ENCODE results near the gene BCAR1. TPM values are rescaled to one million over a fixed set of nuclear protein-coding genes. Genes with fewer than 3 reads are reported as not detected.
"Not testable (repeated sequence)": the region's sequence is repeated elsewhere in the genome, so short reads cannot be mapped to it uniquely, and the experiment has no call there.

The BCAR1 gene
- polyA plus RNA-seq, 1 donor (not counting 4 experiments of a cell fraction or from before 2014, with no cell fraction given), result 17.8 TPM

DNA sequence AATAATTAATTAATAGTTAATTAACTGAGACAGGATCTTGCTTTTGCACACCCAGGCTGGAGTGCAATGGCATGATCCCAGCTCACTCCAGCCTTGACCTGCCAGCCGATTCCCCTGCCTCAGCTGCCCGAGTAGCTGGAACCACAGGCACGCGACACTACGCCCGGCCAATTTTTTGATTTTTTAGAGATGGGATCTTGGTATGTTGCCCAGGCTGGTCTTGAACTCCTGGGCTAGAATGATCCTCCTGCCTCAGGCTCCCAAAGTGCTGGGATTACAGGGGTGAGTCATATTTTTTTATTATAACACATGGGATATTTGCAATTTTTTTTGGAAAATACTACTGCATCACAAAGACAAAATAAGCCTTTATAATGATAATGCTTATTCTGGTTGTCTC, 30.4 kb upstream of the BCAR1 start:
- Histone ChIP-seq H3K27me3 (ENCODE audit: control insufficient read depth, extremely low read depth, insufficient read depth, low read length) (no peaks in the 10 kb centered on the region), H3K4me2 (ENCODE audit: control insufficient read depth, extremely low read depth, insufficient read depth, low read depth, low read length) (no peak overlapping the region), H3K27ac (ENCODE audit: control insufficient read depth, insufficient read depth, low read length) (no peak overlapping the region), H3K36me3 (ENCODE audit: control insufficient read depth in 2 of 2, extremely low read depth in 1 of 2, insufficient read depth in 2 of 2, low read length in 2 of 2) (no peaks in the 10 kb centered on the region), H3K9me1 (ENCODE audit: control insufficient read depth, extremely low read depth, insufficient read depth, low read length) (no peaks in the 10 kb centered on the region), H3K4me3 (ENCODE audit: control insufficient read depth in 2 of 3, extremely low read depth in 1 of 3, insufficient read depth in 2 of 3, low read depth in 1 of 3, low read length in 3 of 3) (no peak overlapping the region), H3K9me3 (ENCODE audit: control insufficient read depth, low read depth, low read length) (no peaks in the 10 kb centered on the region), H3K9ac (ENCODE audit: control insufficient read depth, extremely low read depth, insufficient read depth, low read length) (no peak overlapping the region), H2AFZ (ENCODE audit: control insufficient read depth, low read length) (no peak overlapping the region), H4K20me1 (ENCODE audit: control insufficient read depth, extremely low read depth, insufficient read depth, low read length) (no peaks in the 10 kb centered on the region), H3K79me2 (ENCODE audit: control insufficient read depth, insufficient read depth, low read length) (no peaks in the 10 kb centered on the region), H3K4me1 (ENCODE audit: control insufficient read depth, extremely low read depth, insufficient read depth, low read length) (peaks cover 37% of the 10 kb centered on the region)
- no peak for DNase-seq (ENCODE audit: low read depth, low spot score)
- FAIRE-seq, result no peak
- dilution Hi-C loops (cut with MboI; ENCODE audit: extremely low pct_ligation_motif_present, low sequenced_read_pairs), result no loop called here
- no peak for TF ChIP-seq EZH2 (IDR thresholded peaks at IDR 0.05; ENCODE audit: low read length)
- TF ChIP-seq, protein P1, sequence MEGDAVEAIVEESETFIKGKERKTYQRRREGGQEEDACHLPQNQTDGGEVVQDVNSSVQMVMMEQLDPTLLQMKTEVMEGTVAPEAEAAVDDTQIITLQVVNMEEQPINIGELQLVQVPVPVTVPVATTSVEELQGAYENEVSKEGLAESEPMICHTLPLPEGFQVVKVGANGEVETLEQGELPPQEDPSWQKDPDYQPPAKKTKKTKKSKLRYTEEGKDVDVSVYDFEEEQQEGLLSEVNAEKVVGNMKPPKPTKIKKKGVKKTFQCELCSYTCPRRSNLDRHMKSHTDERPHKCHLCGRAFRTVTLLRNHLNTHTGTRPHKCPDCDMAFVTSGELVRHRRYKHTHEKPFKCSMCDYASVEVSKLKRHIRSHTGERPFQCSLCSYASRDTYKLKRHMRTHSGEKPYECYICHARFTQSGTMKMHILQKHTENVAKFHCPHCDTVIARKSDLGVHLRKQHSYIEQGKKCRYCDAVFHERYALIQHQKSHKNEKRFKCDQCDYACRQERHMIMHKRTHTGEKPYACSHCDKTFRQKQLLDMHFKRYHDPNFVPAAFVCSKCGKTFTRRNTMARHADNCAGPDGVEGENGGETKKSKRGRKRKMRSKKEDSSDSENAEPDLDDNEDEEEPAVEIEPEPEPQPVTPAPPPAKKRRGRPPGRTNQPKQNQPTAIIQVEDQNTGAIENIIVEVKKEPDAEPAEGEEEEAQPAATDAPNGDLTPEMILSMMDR (optimal IDR thresholded peaks at IDR 0.05 in 1 of 3, IDR thresholded peaks at IDR 0.05 in 1 of 3, conservative IDR thresholded peaks at IDR 0.05 in 1 of 3; ENCODE audit: extremely low read depth in 1 of 3, insufficient read depth in 2 of 3, low read length in 3 of 3), result no peak

DNA sequence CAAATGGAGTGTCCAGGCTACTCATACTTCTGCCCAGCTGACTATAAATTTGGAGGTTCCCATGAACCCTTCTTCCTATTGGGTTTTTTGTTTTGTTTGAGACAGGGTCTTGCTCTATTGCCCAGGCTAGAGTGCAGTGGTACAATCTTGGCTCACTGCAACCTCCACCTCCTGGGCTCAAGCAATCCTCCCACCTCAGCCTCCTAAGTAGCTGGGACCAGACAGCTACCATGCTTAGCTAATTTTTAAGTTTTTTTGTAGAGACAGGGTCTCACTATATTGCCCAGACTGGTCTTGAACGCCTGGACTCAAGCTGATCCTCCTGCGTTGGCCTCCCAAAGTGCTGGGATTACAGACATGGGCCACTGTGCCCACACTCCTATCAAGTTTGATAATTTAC, 29.6 kb upstream of the BCAR1 start:
- H3K4me3 ChIP-seq (ENCODE audit: control insufficient read depth in 2 of 3, extremely low read depth in 1 of 3, insufficient read depth in 2 of 3, low read depth in 1 of 3, low read length in 3 of 3); dilution Hi-C loops (cut with MboI; ENCODE audit: extremely low pct_ligation_motif_present, low sequenced_read_pairs); H3K36me3 ChIP-seq (ENCODE audit: control insufficient read depth in 2 of 2, extremely low read depth in 1 of 2, insufficient read depth in 2 of 2, low read length in 2 of 2); H3K9me1 ChIP-seq (ENCODE audit: control insufficient read depth, extremely low read depth, insufficient read depth, low read length); DNase-seq (ENCODE audit: low read depth, low spot score); H3K27me3 ChIP-seq (ENCODE audit: control insufficient read depth, extremely low read depth, insufficient read depth, low read length); H3K79me2 ChIP-seq (ENCODE audit: control insufficient read depth, insufficient read depth, low read length); H4K20me1 ChIP-seq (ENCODE audit: control insufficient read depth, extremely low read depth, insufficient read depth, low read length); H3K4me2 ChIP-seq (ENCODE audit: control insufficient read depth, extremely low read depth, insufficient read depth, low read depth, low read length); H3K9me3 ChIP-seq (ENCODE audit: control insufficient read depth, low read depth, low read length); FAIRE-seq; H2AFZ ChIP-seq (ENCODE audit: control insufficient read depth, low read length); H3K9ac ChIP-seq (ENCODE audit: control insufficient read depth, extremely low read depth, insufficient read depth, low read length); H3K27ac ChIP-seq (ENCODE audit: control insufficient read depth, insufficient read depth, low read length): not testable (repeated sequence)
- peaks cover 37% of the 10 kb centered on the region for H3K4me1 ChIP-seq (ENCODE audit: control insufficient read depth, extremely low read depth, insufficient read depth, low read length)

DNA sequence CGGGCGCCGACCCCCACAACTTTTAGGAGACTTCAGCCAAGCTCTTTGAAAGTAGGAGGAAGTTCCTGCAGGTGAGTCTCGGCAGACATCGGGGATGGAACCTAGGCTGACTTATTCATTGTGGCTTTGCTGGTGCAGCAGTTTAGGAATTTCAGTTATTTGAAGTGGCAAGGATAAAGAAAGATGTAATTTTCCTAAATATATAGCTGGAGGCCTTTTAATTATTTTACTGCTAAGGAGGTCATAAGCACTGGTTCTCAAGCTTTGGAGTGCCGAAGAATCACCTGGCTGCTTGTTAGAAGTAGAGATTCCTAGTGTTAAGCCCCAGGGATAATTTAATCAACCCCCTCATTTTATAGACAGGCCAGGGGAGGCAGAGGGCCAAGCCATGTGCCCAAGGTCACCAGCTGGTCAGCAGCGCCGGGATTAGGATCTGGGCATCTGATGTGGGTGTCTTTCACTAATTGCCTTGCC, 28.9 kb upstream of the BCAR1 start:
- Histone ChIP-seq H3K36me3 (ENCODE audit: control insufficient read depth in 2 of 2, extremely low read depth in 1 of 2, insufficient read depth in 2 of 2, low read length in 2 of 2) (no peaks in the 10 kb centered on the region), H3K79me2 (ENCODE audit: control insufficient read depth, insufficient read depth, low read length) (no peaks in the 10 kb centered on the region), H3K4me3 (ENCODE audit: control insufficient read depth in 2 of 3, extremely low read depth in 1 of 3, insufficient read depth in 2 of 3, low read depth in 1 of 3, low read length in 3 of 3) (no peak overlapping the region), H3K9ac (ENCODE audit: control insufficient read depth, extremely low read depth, insufficient read depth, low read length) (no peak overlapping the region), H3K4me1 (ENCODE audit: control insufficient read depth, extremely low read depth, insufficient read depth, low read length) (peaks cover 37% of the 10 kb centered on the region), H4K20me1 (ENCODE audit: control insufficient read depth, extremely low read depth, insufficient read depth, low read length) (no peaks in the 10 kb centered on the region), H3K9me1 (ENCODE audit: control insufficient read depth, extremely low read depth, insufficient read depth, low read length) (no peaks in the 10 kb centered on the region), H3K27me3 (ENCODE audit: control insufficient read depth, extremely low read depth, insufficient read depth, low read length) (no peaks in the 10 kb centered on the region), H3K9me3 (ENCODE audit: control insufficient read depth, low read depth, low read length) (no peaks in the 10 kb centered on the region), H3K27ac (ENCODE audit: control insufficient read depth, insufficient read depth, low read length) (peak overlapping the region; percentile 9), H3K4me2 (ENCODE audit: control insufficient read depth, extremely low read depth, insufficient read depth, low read depth, low read length) (peak overlapping the region; percentile 51), H2AFZ (ENCODE audit: control insufficient read depth, low read length) (no peak overlapping the region)
- dilution Hi-C loops (cut with MboI; ENCODE audit: extremely low pct_ligation_motif_present, low sequenced_read_pairs), result no loop called here
- TF ChIP-seq, protein P1 (optimal IDR thresholded peaks at IDR 0.05 in 1 of 3, IDR thresholded peaks at IDR 0.05 in 1 of 3, conservative IDR thresholded peaks at IDR 0.05 in 1 of 3; ENCODE audit: extremely low read depth in 1 of 3, insufficient read depth in 2 of 3, low read length in 3 of 3), result no peak
- no peak for TF ChIP-seq EZH2 (IDR thresholded peaks at IDR 0.05; ENCODE audit: low read length)
- DNase-seq (ENCODE audit: low read depth, low spot score) (no peak), FAIRE-seq (peak; percentile 83)

Measured in keratinocyte (primary cell).